Endothelial cell of umbilical vein (primary cell): ENCODE measurements around the gene CAPN8. TPM values are rescaled to one million over a fixed set of nuclear protein-coding genes. Genes with fewer than 3 reads are reported as not detected.

Experiments
- BruUV-seq: library from RNA; stranded (reverse); fragments of 400-500 nt; replicated peaks from 2 replicates; lab custom pipeline; 2021; lab: Mats Ljungman, UMichigan
- CTCF ChIA-PET: fragments of 300-600, 350-600 bp; sonication (Branson Sonifier 250); formaldehyde crosslinking; loops from one replicate; lab custom pipeline; 2021; ENCODE audit warnings: antibody characterized with exemption, inconsistent platforms; lab: Charles Lee
- POLR2A ChIA-PET: fragments of 300-600, 350-600 bp; sonication (Branson Sonifier 250); formaldehyde crosslinking; loops from one replicate; lab custom pipeline; 2021; ENCODE audit warnings: antibody characterized with exemption, inconsistent platforms; lab: Charles Lee
- DNase-seq: peaks from one replicate; pipeline ENCODE4 v3.0.0-alpha.2; 2011; ENCODE audit warnings: low read depth, low spot score
- FAIRE-seq: peaks from 2 replicates; lab custom pipeline; 2011; peaks lifted over from hg19 to GRCh38; lab: Jason Lieb, UNC
- H2AFZ ChIP-seq: 2 replicates; pipeline ENCODE4 v1.6.0; 2012; ENCODE audit warnings: low read depth, low read length, control low read depth, inconsistent platforms
- H3K27ac ChIP-seq: 2 replicates; pipeline ENCODE4 v1.5.1; 2011; ENCODE audit warnings: low read depth, mild to moderate bottlenecking, control low read depth, low read length, moderate library complexity; ENCODE audit not compliant: insufficient read depth
- H3K27me3 ChIP-seq, 2 experiments: 2 replicates each; pipeline versions ENCODE4 v1.6.0 to v1.6.1; 2011; ENCODE audit warnings: low read length in 2 of 2, mixed read lengths in 1 of 2; ENCODE audit not compliant: control insufficient read depth in 2 of 2, insufficient read depth in 2 of 2
- H3K36me3 ChIP-seq, 2 experiments: 2 replicates in 1 of 2; 3 replicates in 1 of 2; pipeline ENCODE4 v1.5.1; 2011; ENCODE audit warnings: low read length in 2 of 2, mild to moderate bottlenecking in 1 of 2, moderate library complexity in 1 of 2; ENCODE audit not compliant: control insufficient read depth in 2 of 2, insufficient read depth in 2 of 2; ENCODE audit errors: extremely low read depth in 1 of 2
- H3K4me1 ChIP-seq: 3 replicates; pipeline ENCODE4 v1.5.1; 2011; ENCODE audit warnings: mild to moderate bottlenecking, low read length; ENCODE audit not compliant: control insufficient read depth, insufficient read depth; ENCODE audit errors: extremely low read depth
- H3K4me2 ChIP-seq: 2 replicates; pipeline ENCODE4 v1.6.1; 2011; ENCODE audit warnings: low read length, control low read depth, mixed read lengths; ENCODE audit not compliant: insufficient read depth
- H3K4me3 ChIP-seq, 3 experiments: fragments of 200-600 bp in 1 of 3; sonication (generic), shearing (Covaris generic) in 1 of 3; replicated peaks in 1 of 3; 2 replicates each; pipeline ENCODE4 v1.5.1; 2011 to 2016; ENCODE audit warnings: control low read depth in 3 of 3, low read length in 3 of 3, mild to moderate bottlenecking in 2 of 3, inconsistent platforms in 1 of 3, low read depth in 1 of 3, moderate library complexity in 1 of 3; ENCODE audit not compliant: insufficient read depth in 1 of 3
- H3K79me2 ChIP-seq: 2 replicates; pipeline ENCODE4 v1.6.0; 2012; ENCODE audit warnings: low read length, inconsistent platforms; ENCODE audit not compliant: control insufficient read depth, insufficient read depth
- H3K9ac ChIP-seq: replicated peaks from 2 replicates; pipeline ENCODE3; 2011; ENCODE audit warnings: low read length, control low read depth; ENCODE audit not compliant: insufficient read depth; ENCODE audit errors: extremely low read depth
- H3K9me1 ChIP-seq: replicated peaks from 3 replicates; pipeline ENCODE4 v1.6.0; 2011; ENCODE audit warnings: mild to moderate bottlenecking, low read length; ENCODE audit not compliant: control insufficient read depth, insufficient read depth; ENCODE audit errors: extremely low read depth
- H3K9me3 ChIP-seq: replicated peaks from 2 replicates; pipeline ENCODE4 v1.5.1; 2012; ENCODE audit warnings: low read length, inconsistent platforms; ENCODE audit not compliant: control insufficient read depth, insufficient read depth
- H4K20me1 ChIP-seq: replicated peaks from 2 replicates; pipeline ENCODE3; 2011; ENCODE audit warnings: mild to moderate bottlenecking, low read length; ENCODE audit not compliant: control insufficient read depth, insufficient read depth; ENCODE audit errors: extremely low read depth
- EZH2 ChIP-seq: IDR thresholded peaks from 2 replicates; pipeline ENCODE4 v1.6.1; 2012; ENCODE audit warnings: borderline replicate concordance, low read depth, mild to moderate bottlenecking, moderate library complexity, low read length, inconsistent platforms; ENCODE audit not compliant: severe bottlenecking
- FOS ChIP-seq: IDR thresholded peaks from 2 replicates; pipeline ENCODE4 v1.6.1; 2011; ENCODE audit warnings: mild to moderate bottlenecking, low read length, moderate library complexity, borderline replicate concordance; ENCODE audit not compliant: insufficient read depth
- GATA2 ChIP-seq: IDR thresholded peaks from 2 replicates; pipeline ENCODE4 v1.7.0; 2011; ENCODE audit warnings: low read depth, mild to moderate bottlenecking, moderate library complexity, mixed read lengths, low read length; ENCODE audit not compliant: insufficient read length, insufficient read depth
- JUN ChIP-seq: IDR thresholded peaks from 2 replicates; pipeline ENCODE4 v1.6.1; 2011; ENCODE audit warnings: borderline replicate concordance, low read depth; ENCODE audit not compliant: insufficient read length, insufficient read depth
- MYC ChIP-seq: IDR thresholded peaks from one replicate; pipeline ENCODE4 v1.6.1; 2011; ENCODE audit warnings: mild to moderate bottlenecking, low read depth, low read length
- POLR2A ChIP-seq: IDR thresholded peaks from 2 replicates; pipeline ENCODE4 v1.6.1; 2012; ENCODE audit warnings: low read depth, mild to moderate bottlenecking, control low read depth, low read length
- POLR2AphosphoS5 ChIP-seq: IDR thresholded peaks from 2 replicates; pipeline ENCODE4 v1.6.1; 2012; ENCODE audit warnings: low read depth, mild to moderate bottlenecking, control low read depth, low read length, moderate library complexity; ENCODE audit not compliant: insufficient read depth
- dilution Hi-C: fragments of 300-500 bp; cut with MboI; formaldehyde crosslinking; loops from one replicate; pipeline ENCODE4 v1.15.0; 2019; ENCODE audit warnings: low sequenced_read_pairs; ENCODE audit not compliant: extremely low pct_ligation_motif_present
- intact Hi-C: fragments of 100-400 bp; cut with micrococcal nuclease; formaldehyde crosslinking; loops from one replicate; pipeline ENCODE4 v1.10.0; 2022
- polyA plus RNA-seq, 4 experiments: library from polyadenylated mRNA; depleted of rRNA in 3 of 4; stranded (reverse) in 3 of 4; unstranded in 1 of 4; fragments of >200 nt; gene quantifications; 2 replicates each; pipeline versions ENCODE4 v1.2.1 to v1.2.3, GENCODE V29; 2011 to 2012; ENCODE audit warnings: missing spikeins in 1 of 4
- total RNA-seq: library from RNA; stranded (reverse); gene quantifications from 2 replicates; pipeline ENCODE4 v1.2.3, GENCODE V29; 2021
- TF ChIP-seq, protein P1 (sequence below), 2 donors: IDR thresholded peaks; 1 replicate in 1 of 2; 2 replicates in 1 of 2; pipeline ENCODE4 v1.5.1; 2011; ENCODE audit warnings: low read length in 2 of 2, mild to moderate bottlenecking in 2 of 2, moderate library complexity in 2 of 2, control low read depth in 1 of 2, inconsistent platforms in 1 of 2, low read depth in 1 of 2; ENCODE audit not compliant: insufficient read depth in 1 of 2; ENCODE audit errors: extremely low read depth in 1 of 2
- TF ChIP-seq, protein P2 (sequence below): IDR thresholded peaks from 2 replicates; pipeline ENCODE4 v1.6.1; 2011; ENCODE audit not compliant: insufficient read depth, insufficient read length

The CAPN8 gene
- total and polyA plus RNA-seq, 2 donors (not counting 3 experiments of a cell fraction or from before 2014, with no cell fraction given), result not detected

DNA sequence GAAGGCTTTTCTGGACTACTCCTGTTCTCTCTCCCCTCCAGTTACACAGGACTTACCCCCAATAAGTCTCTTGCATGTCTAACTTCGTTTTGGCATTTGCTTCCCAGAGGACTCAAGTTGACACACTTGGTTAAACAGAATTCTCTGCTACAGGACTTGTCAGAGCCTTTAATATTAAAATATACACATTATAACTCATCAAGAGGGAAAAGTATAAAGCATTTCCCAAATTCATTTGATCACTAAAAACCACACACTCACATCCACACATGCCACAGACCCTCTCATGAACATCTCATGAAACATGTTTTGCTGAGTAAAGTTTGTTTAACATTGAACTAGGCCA lies 38.1 kb upstream of the CAPN8 start:
- Histone ChIP-seq H3K9ac (no peak overlapping the region), H4K20me1 (no peaks in the 10 kb centered on the region), H2AFZ (no peak overlapping the region), H3K4me2 (no peak overlapping the region), H3K4me3 (no peak overlapping the region), H3K36me3 (no peaks in the 10 kb centered on the region), H3K27ac (no peak overlapping the region), H3K9me1 (no peaks in the 10 kb centered on the region), H3K4me1 (peaks cover 63% of the 10 kb centered on the region), H3K27me3 (no peaks in the 10 kb centered on the region), H3K9me3 (no peaks in the 10 kb centered on the region), H3K79me2 (no peaks in the 10 kb centered on the region)
- no TSS peak for BruUV-seq
- no peak for TF ChIP-seq GATA2
- TF ChIP-seq, protein P1, sequence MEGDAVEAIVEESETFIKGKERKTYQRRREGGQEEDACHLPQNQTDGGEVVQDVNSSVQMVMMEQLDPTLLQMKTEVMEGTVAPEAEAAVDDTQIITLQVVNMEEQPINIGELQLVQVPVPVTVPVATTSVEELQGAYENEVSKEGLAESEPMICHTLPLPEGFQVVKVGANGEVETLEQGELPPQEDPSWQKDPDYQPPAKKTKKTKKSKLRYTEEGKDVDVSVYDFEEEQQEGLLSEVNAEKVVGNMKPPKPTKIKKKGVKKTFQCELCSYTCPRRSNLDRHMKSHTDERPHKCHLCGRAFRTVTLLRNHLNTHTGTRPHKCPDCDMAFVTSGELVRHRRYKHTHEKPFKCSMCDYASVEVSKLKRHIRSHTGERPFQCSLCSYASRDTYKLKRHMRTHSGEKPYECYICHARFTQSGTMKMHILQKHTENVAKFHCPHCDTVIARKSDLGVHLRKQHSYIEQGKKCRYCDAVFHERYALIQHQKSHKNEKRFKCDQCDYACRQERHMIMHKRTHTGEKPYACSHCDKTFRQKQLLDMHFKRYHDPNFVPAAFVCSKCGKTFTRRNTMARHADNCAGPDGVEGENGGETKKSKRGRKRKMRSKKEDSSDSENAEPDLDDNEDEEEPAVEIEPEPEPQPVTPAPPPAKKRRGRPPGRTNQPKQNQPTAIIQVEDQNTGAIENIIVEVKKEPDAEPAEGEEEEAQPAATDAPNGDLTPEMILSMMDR (IDR thresholded peaks at IDR 0.05; ENCODE audit: extremely low read depth in 1 of 2, insufficient read depth in 1 of 2, low read depth in 1 of 2, low read length in 2 of 2), result no peak
- no peak for TF ChIP-seq POLR2AphosphoS5
- no peak for TF ChIP-seq JUN
- TF ChIP-seq FOS, result no peak
- TF ChIP-seq, protein P2, sequence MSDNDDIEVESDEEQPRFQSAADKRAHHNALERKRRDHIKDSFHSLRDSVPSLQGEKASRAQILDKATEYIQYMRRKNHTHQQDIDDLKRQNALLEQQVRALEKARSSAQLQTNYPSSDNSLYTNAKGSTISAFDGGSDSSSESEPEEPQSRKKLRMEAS, result no peak
- TF ChIP-seq POLR2A, result no peak
- no peak for TF ChIP-seq EZH2
- TF ChIP-seq MYC, result no peak
- ChIA-PET POLR2A (no interaction called here), CTCF (interaction anchor here (10.9 kb wide), 1 partner anchor 46 kb away, joined by 148 read pairs; no protein-coding TSS in a partner anchor)
- FAIRE-seq (no peak), DNase-seq (no peak)
- dilution Hi-C loops (no loop called here), intact Hi-C loops (loop anchor here (10.0 kb wide), 2 partner anchors 291 to 889 kb away; partner anchors contain the start of gene DISP1)
